NAMALWA (cell line): ENCODE measurements around the gene IDH3B.

ENCODE experiments used
- DNase-seq: peaks from one replicate; pipeline ENCODE4 v3.0.0-alpha.2; 2015; ENCODE audit warnings: low spot score

The IDH3B gene

DNA sequence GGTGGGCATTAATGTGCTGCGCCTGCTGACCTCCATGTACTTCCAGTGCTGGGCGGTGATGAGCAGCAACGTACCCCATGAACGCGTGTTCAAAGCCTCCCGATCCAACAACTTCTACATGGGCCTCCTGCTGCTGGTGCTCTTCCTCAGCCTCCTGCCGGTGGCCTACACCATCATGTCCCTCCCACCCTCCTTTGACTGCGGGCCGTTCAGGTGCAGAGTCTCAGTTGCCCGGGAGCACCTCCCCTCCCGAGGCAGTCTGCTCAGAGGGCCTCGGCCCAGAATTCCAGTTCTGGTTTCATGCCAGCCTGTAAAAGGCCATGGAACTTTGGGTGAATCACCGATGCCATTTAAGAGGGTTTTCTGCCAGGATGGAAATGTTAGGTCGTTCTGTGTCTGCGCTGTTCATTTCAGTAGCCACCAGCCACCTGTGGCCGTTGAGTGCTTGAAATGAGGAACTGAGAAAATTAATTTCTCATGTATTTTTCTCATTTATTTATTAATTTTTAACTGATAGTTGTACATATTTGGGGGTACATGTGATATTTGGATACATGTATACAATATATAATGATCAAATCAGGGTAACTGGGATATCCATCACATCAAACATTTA is 46.8 kb downstream of the IDH3B start:
- DNase-seq = peak; percentile 46

GRCh38 chr20:2616634-2617033 is 47.4 kb downstream of the IDH3B start:
- no peak for DNase-seq

- no peak for DNase-seq
These were observed 51.9 kb downstream of the IDH3B start for GRCh38 chr20:2612073-2612472.

DNA sequence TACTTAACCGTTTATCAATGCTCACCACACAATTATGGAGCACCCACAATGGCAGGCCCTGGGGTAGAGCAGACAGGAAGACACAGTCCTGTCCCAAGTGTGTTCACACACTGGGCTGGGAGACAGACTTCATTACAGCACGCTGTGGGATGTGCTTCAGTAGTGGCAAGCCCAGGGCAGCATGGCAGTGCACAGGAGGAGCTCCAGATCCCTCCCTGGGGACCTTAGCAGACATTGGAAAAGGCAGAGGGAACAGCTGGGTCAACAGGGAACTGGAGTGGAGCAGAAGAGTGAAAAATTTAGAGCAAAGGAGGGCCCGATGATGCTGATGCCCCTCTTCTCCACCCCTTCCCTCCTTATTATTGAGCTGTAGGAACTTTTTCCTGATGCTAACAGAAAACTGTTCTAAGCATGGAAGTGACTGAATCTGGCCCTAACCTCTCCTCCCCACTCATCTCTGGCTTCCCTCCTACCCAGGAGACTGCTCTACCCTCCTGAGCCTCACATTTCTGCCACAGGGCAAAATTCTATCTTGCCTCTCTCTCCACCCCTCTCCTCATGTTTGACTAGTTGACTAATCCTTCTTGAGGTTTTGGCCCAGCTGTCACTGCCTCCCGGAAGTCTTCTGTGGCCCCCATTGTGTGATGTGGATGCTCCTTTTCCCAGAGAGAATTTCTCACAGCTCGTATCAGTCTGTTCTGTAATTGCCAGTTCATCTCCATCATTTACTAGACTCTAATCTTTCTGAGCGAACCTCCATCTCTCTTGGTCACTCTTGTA is 52.9 kb downstream of the IDH3B start:
- DNase-seq = no peak

GRCh38 chr20:2610326-2610725 is 53.7 kb downstream of the IDH3B start:
- DNase-seq = no peak
